HG02938 (cell line): ENCODE measurements around the gene TRPT1.
A peak's percentile ranks its signal among the peaks of the same experiment; 100 is the strongest.

ENCODE experiments used
- ATAC-seq: cut with Tn5 transposase; IDR thresholded peaks from one replicate; pipeline ENCODE4 v1.9.1; 2021; ENCODE audit warnings: mild to moderate bottlenecking, moderate library complexity; ENCODE audit not compliant: unreplicated experiment

TRPT1 gene

DNA sequence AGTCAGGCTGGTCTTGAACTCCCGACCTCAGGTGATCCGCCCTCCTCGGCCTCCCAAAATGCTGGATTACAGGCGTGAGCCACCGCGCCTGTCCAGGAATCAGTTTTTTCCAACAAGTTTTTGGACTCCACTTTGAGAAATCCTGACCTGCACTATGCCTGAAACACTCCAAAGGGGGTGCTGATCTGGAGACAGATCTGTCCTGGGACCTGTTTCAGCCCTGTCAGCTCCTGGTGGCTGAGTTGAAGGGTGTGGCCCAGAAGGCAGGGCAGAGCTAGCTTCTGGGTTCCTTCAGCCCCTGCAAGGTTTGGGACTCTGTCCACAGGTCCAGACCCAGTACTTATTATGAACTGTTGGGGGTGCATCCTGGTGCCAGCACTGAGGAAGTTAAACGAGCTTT, 5.6 kb upstream of the TRPT1 start:
- ATAC-seq, result no peak

- ATAC-seq, result no peak
Observed at GRCh38 chr11:64230985-64231365, 5.0 kb upstream of the TRPT1 start.

DNA sequence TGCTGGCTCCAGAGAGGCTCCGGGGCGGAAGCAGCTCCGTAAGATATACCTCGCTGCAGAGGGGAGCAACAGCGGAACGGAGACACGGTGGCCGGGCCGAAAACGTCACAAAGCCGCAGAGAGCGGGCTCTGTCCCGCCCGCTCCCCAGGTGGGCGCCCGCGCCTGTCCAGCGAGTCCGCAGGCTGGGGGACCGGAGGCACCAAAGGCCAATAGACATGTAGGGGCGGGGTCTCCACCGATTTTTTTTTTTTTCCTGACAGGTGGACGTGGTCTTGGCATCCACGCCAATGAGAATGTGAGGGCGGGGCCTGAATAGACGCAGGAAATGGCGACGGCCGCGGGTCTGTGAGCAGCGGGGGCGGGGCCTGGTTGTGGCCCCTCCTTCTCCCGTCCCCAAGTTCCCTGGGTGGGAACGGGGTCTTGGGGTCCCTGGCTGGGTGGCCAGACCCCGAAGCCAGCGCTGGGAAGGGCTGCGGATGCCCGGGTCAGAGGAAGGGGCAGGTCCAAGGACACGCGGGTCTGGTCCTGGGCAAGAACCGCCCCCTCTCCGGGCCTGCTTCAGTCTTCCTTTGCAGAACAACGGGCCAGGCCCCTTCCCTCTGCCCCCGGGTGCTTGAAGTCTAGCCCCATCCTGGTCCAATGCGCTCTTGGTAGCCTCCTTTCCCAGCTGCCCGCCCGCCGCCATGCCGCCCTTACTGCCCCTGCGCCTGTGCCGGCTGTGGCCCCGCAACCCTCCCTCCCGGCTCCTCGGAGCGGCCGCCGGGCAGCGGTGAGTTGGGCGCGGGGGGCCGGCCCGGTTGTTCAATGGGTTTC, 4.4 kb upstream of the TRPT1 start, which contains the start of gene DNAJC4:
TSS of gene DNAJC4 (plus strand) at position 378 of the 814 bp plus-strand sequence. CDS start at position 685, 307 bp downstream.
- ATAC-seq, result peak; percentile 43

DNA sequence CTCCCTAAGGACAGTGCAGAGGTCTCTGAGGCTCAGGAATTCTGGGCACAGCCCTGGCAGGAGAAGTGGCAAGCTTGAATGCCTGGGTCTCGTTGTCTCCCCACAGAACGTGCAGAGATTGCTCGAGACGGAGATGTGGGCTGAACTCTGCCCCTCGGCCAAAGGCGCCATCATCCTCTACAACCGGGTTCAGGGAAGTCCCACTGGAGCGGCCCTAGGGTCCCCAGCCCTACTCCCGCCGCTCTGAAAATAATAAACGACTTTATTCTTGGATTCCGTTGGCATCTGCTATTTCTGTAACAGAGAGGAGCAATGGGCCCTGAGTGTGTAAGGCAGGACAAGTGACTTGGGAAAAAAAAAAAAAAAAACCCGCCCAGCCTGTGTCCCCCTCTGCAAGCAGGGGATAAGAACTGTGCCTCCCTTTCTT, 3.8 kb upstream of the TRPT1 start:
- no peak for ATAC-seq

- ATAC-seq, result no peak
Observed at GRCh38 chr11:64229090-64229743, 3.2 kb upstream of the TRPT1 start.

DNA sequence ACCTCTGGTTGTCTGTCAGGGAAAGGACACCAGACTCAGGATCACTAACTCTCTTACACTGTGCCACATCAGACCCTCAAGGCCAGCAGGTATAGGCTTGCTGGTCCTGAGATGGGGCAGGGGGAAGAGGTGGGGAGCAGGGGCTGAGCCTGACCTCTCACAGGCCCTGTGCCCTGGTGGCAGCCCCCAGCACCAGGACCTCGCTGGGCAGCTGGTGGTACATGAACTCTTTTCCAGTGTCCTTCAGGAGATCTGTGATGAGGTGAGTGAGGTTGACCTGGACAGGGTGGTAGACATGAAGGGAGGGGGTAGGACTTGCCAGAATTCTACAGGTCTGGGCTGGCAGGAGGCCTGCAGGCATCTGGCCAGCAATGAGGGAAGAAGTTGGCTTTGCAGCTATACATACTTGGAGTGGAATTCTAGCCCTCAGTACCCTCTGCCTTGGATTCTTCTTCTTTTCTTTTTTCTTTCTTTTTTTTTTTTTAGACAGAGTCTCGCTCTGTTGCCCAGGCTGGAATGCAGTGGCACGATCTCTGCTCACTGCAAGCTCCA, 1.5 kb upstream of the TRPT1 start:
- ATAC-seq, result no peak

- ATAC-seq, result no peak
Observed at GRCh38 chr11:64226507-64227051, 593 bp upstream of the TRPT1 start.

- ATAC-seq, result no peak
Observed at GRCh38 chr11:64224891-64225607, 937 bp downstream of the TRPT1 start.

DNA sequence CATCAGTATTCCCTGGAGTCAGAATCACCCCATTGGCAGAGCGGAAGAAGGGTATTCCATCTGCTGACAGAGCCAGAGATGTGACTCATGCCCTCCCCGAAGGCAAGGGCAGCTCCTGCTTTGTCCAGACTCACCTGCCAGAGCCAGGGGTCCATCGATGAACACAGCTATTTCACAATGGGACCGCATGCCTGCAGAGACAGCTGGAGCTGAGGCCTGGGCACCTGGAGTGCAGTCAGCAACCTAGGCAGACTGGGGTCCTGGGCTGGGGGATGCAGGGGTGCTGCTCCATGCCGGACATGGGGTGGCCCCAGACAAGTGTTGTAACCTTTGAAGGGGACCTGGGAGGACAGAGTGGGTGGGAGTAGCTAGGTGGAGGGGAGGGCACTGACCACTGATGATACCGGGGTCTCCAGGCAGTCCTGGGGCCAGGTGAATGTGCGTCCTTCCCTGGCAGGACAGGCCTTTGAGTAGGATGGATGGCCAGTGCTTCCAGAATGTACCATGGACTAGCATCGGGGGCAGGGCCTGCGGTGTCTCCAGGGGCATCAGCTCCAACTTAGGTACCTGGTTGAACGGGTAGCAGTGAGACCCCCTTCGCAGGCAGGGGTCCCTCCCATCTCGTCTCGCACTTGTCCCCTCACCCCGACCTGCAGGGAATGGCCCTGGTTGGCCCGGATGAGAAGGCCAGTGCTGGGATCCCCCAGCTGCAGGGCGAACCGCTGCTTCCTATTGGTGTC, 1.7 kb downstream of the TRPT1 start:
- no peak for ATAC-seq

DNA sequence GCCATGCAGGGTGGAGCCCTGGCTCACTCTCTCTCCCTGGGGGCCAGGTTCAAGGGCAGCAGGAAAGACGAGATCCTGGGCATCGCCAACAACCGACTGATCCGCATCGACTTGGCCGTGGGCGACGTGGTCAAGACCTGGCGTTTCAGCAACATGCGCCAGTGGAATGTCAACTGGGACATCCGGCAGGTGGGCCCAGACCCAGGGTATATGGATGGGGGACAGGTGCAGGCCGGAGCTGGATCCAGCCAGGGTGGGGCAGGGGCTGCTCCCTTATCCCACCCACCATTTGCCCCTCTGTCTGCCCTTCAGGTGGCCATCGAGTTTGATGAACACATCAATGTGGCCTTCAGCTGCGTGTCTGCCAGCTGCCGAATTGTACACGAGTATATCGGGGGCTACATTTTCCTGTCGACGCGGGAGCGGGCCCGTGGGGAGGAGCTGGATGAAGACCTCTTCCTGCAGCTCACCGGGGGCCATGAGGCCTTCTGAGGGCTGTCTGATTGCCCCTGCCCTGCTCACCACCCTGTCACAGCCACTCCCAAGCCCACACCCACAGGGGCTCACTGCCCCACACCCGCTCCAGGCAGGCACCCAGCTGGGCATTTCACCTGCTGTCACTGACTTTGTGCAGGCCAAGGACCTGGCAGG, 2.9 kb downstream of the TRPT1 start:
- ATAC-seq, result no peak

GRCh38 chr11:64222651-64223000, 3.4 kb downstream of the TRPT1 start:
- ATAC-seq, result no peak

DNA sequence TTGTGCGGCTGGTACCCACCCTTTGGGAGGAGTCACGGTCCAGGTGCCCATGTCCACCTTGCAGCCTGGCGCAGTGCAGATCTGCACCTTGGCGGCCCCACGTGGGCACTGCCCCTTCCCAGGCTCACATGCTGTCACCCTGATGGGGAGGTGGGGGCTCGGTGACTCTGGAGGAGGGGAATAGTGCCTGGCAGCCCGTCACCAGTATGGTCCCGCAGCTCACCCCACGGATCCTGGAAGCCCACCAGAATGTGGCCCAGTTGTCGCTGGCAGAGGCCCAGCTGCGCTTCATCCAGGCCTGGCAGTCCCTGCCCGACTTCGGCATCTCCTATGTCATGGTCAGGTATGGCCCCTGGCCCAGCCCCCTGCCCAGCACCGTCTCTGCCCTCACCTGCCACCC, 5.2 kb downstream of the TRPT1 start:
- no peak for ATAC-seq

DNA sequence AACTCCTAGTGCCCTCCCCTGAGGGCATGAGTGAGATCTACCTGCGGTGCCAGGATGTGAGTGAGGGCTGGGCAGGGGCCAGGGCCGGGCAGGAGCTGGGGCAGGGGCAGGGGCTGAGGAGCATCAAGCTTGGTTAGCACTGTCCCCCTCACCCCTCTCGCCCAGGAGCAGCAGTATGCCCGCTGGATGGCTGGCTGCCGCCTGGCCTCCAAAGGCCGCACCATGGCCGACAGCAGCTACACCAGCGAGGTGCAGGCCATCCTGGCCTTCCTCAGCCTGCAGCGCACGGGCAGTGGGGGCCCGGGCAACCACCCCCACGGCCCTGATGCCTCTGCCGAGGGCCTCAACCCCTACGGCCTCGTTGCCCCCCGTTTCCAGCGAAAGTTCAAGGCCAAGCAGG, 5.7 kb downstream of the TRPT1 start:
- ATAC-seq, result no peak

GRCh38 chr11:64219755-64220154, 6.2 kb downstream of the TRPT1 start:
- no peak for ATAC-seq

GRCh38 chr11:64219354-64219684, 6.7 kb downstream of the TRPT1 start:
- ATAC-seq, result no peak

DNA sequence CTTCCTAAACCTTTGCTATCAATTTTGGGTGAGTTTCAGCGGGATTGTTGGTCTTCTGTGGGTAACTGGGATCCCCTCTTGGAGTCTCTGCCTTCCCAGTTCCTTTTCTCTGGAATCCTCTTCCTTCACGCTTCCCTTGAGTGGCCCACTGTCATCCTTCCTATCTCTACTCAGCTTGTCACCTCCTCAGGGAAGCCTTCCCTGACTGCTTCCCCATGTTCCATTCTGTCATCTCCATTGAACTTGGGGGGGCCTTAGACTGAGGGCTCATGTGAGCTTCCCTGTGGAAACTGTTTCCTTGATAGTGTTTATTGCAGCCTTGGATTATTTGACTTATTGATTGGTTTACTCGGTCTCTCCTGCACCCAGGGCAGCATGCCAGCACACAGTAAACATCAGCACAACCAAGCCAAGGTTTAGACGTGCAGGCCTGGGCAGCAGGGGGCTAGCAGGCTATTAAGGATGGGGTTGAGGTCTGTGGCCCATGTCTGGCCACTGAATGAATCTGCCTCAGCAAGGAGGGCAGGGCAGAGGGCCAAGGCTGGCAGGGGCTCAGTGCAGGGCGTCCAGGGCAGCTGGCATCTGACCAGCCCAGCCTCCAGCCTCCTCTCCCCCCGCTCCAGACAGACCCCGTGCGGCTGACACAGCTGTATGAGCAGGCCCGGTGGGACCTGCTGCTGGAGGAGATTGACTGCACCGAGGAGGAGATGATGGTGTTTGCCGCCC, 7.2 kb downstream of the TRPT1 start:
- no peak for ATAC-seq

GRCh38 chr11:64216879-64217278, 9.1 kb downstream of the TRPT1 start:
- ATAC-seq, result no peak

- ATAC-seq, result no peak
Observed at GRCh38 chr11:64211181-64211872, 14.7 kb downstream of the TRPT1 start.
